ENCODE results near the gene GALM.

GALM gene

DNA sequence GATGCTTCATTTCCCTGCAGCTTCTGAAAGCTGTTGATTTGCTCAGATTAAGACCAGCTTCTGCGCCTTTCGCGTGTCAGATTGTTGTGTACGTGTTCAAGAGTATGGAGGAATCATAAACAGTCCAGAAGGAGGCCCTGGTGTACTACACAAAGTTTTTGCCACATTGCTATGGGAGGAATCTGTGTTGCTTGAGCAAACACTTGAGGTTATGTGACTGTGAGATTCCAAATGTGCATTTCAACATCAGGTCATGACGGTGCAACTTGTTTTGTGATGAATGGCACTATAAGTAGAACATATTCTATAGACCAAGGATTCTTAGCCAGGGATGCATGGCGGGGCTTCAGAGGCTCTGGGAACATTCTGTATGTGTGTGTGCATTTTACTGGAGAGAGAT is 50.3 kb downstream of the GALM start:
- H3K27ac ChIP-seq (ENCODE audit: insufficient read depth in 1 of 2, low read depth in 1 of 2, low read length in 2 of 2, poor library complexity in 1 of 2, severe bottlenecking in 2 of 2), result no peak overlapping the region
- H3K4me3 ChIP-seq (ENCODE audit: control insufficient read depth in 1 of 7, extremely low read depth in 1 of 7, insufficient read depth in 4 of 7, low read depth in 2 of 7, low read length in 6 of 7), result no peak overlapping the region
- peaks cover 0 to 7% (median 1%) of the 10 kb centered on the region in 4 experiments for H3K4me1 ChIP-seq (ENCODE audit: control extremely low read depth in 1 of 4, control insufficient read depth in 4 of 4, insufficient read depth in 4 of 4, low read length in 3 of 4)
- 100% methylated on average over 4 of the region's 6 CpGs for WGBS (ENCODE audit: insufficient coverage)
- peaks cover 0 to 3% (median 0%) of the 10 kb centered on the region in 5 experiments for H3K9me3 ChIP-seq (ENCODE audit: control extremely low read depth in 1 of 5, control insufficient read depth in 4 of 5, insufficient read depth in 2 of 5, low read depth in 1 of 5, low read length in 4 of 5)
- H3K36me3 ChIP-seq (ENCODE audit: control insufficient read depth in 4 of 4, insufficient read depth in 4 of 4, low read length in 3 of 4), result no peaks in the 10 kb centered on the region
- no peak for DNase-seq
- H3K27me3 ChIP-seq (replicated peaks in 2 of 5; ENCODE audit: control insufficient read depth in 4 of 5, insufficient read depth in 5 of 5, low read length in 4 of 5), result no peaks in the 10 kb centered on the region
- ChIA-PET CTCF (interaction anchor here (1.0 kb wide), 1 partner anchor 10 kb away, joined by 4 read pairs; no protein-coding TSS in a partner anchor), POLR2A (no interaction called here)

DNA sequence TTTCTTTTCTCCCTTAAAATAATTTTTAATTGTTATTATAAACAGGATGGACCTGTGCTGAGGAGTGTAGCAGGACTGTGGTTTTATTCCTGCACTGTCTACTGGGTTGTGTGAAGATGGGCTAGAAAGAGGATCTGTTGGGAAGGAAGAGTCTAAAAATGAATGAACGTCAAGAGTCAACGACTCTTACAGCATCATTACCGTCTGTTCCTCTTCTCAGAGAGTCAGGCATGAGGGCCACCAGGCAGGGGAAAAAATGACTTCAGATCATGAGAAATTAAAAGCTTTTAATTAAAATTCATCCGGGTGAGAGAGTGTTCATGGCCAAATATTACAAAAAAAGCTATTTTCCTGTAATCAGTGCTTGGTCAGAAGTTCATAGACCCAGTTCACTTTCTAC is 52.7 kb downstream of the GALM start:
- Histone ChIP-seq H3K4me3 (ENCODE audit: control insufficient read depth in 1 of 7, extremely low read depth in 1 of 7, insufficient read depth in 4 of 7, low read depth in 2 of 7, low read length in 6 of 7) (no peak overlapping the region), H3K27me3 (replicated peaks in 2 of 5; ENCODE audit: control insufficient read depth in 4 of 5, insufficient read depth in 5 of 5, low read length in 4 of 5) (no peaks in the 10 kb centered on the region), H3K4me1 (ENCODE audit: control extremely low read depth in 1 of 4, control insufficient read depth in 4 of 4, insufficient read depth in 4 of 4, low read length in 3 of 4) (peaks cover 7 to 24% (median 16%) of the 10 kb centered on the region in 4 experiments), H3K9me3 (ENCODE audit: control extremely low read depth in 1 of 5, control insufficient read depth in 4 of 5, insufficient read depth in 2 of 5, low read depth in 1 of 5, low read length in 4 of 5) (peaks cover 0 to 3% (median 0%) of the 10 kb centered on the region in 5 experiments), H3K27ac (ENCODE audit: insufficient read depth in 1 of 2, low read depth in 1 of 2, low read length in 2 of 2, poor library complexity in 1 of 2, severe bottlenecking in 2 of 2) (no peak overlapping the region), H3K36me3 (ENCODE audit: control insufficient read depth in 4 of 4, insufficient read depth in 4 of 4, low read length in 3 of 4) (no peaks in the 10 kb centered on the region)
- 89% methylated on average over 3 of the region's 4 CpGs for WGBS (ENCODE audit: insufficient coverage)
- CTCF ChIA-PET, result interaction anchor here (1.3 to 2.1 kb wide), 2 partner anchors 11 to 46 kb away, joined by 3 to 6 read pairs; no protein-coding TSS in a partner anchor
- POLR2A ChIA-PET, result no interaction called here
- no peak for DNase-seq

- Histone ChIP-seq H3K9me3 (ENCODE audit: control extremely low read depth in 1 of 5, control insufficient read depth in 4 of 5, insufficient read depth in 2 of 5, low read depth in 1 of 5, low read length in 4 of 5) (peaks cover 0 to 3% (median 0%) of the 10 kb centered on the region in 5 experiments), H3K27ac (ENCODE audit: insufficient read depth in 1 of 2, low read depth in 1 of 2, low read length in 2 of 2, poor library complexity in 1 of 2, severe bottlenecking in 2 of 2) (no peak overlapping the region), H3K36me3 (ENCODE audit: control insufficient read depth in 4 of 4, insufficient read depth in 4 of 4, low read length in 3 of 4) (no peaks in the 10 kb centered on the region), H3K4me1 (ENCODE audit: control extremely low read depth in 1 of 4, control insufficient read depth in 4 of 4, insufficient read depth in 4 of 4, low read length in 3 of 4) (peaks cover 7 to 24% (median 16%) of the 10 kb centered on the region in 4 experiments), H3K4me3 (ENCODE audit: control insufficient read depth in 1 of 7, extremely low read depth in 1 of 7, insufficient read depth in 4 of 7, low read depth in 2 of 7, low read length in 6 of 7) (no peak overlapping the region), H3K27me3 (replicated peaks in 2 of 5; ENCODE audit: control insufficient read depth in 4 of 5, insufficient read depth in 5 of 5, low read length in 4 of 5) (no peaks in the 10 kb centered on the region)
- no peak for DNase-seq
- WGBS (ENCODE audit: insufficient coverage), result 100% methylated on average over 3 of the region's 12 CpGs
- ChIA-PET CTCF (interaction anchor here (1.1 to 1.2 kb wide), 2 partner anchors 16 to 77 kb away, joined by 3 to 4 read pairs; no protein-coding TSS in a partner anchor), POLR2A (no interaction called here)
These were observed 53.8 kb downstream of the GALM start for GRCh38 chr2:38719706-38720105.

GRCh38 chr2:38720613-38721241 is 54.8 kb downstream of the GALM start:
- H3K4me3 ChIP-seq (ENCODE audit: control insufficient read depth in 1 of 7, extremely low read depth in 1 of 7, insufficient read depth in 4 of 7, low read depth in 2 of 7, low read length in 6 of 7), result no peak overlapping the region
- CTCF ChIA-PET, result interaction anchor here (1.0 to 2.4 kb wide), 4 partner anchors 15 to 139 kb away, joined by 3 to 14 read pairs (median 4); partner anchors contain the start of gene HNRNPLL
- H3K4me1 ChIP-seq (ENCODE audit: control extremely low read depth in 1 of 4, control insufficient read depth in 4 of 4, insufficient read depth in 4 of 4, low read length in 3 of 4), result peaks cover 7 to 24% (median 16%) of the 10 kb centered on the region in 4 experiments
- 38% methylated on average over 1 of the region's 4 CpGs for WGBS (ENCODE audit: insufficient coverage)
- H3K36me3 ChIP-seq (ENCODE audit: control insufficient read depth in 4 of 4, insufficient read depth in 4 of 4, low read length in 3 of 4), result no peaks in the 10 kb centered on the region
- peak in 2 of 3 donors; percentile 41 to 53 for DNase-seq
- no peaks in the 10 kb centered on the region for H3K27me3 ChIP-seq (replicated peaks in 2 of 5; ENCODE audit: control insufficient read depth in 4 of 5, insufficient read depth in 5 of 5, low read length in 4 of 5)
- H3K9me3 ChIP-seq (ENCODE audit: control extremely low read depth in 1 of 5, control insufficient read depth in 4 of 5, insufficient read depth in 2 of 5, low read depth in 1 of 5, low read length in 4 of 5), result peaks cover 0 to 3% (median 0%) of the 10 kb centered on the region in 5 experiments
- H3K27ac ChIP-seq (ENCODE audit: insufficient read depth in 1 of 2, low read depth in 1 of 2, low read length in 2 of 2, poor library complexity in 1 of 2, severe bottlenecking in 2 of 2), result no peak overlapping the region
- POLR2A ChIA-PET, result no interaction called here

DNA sequence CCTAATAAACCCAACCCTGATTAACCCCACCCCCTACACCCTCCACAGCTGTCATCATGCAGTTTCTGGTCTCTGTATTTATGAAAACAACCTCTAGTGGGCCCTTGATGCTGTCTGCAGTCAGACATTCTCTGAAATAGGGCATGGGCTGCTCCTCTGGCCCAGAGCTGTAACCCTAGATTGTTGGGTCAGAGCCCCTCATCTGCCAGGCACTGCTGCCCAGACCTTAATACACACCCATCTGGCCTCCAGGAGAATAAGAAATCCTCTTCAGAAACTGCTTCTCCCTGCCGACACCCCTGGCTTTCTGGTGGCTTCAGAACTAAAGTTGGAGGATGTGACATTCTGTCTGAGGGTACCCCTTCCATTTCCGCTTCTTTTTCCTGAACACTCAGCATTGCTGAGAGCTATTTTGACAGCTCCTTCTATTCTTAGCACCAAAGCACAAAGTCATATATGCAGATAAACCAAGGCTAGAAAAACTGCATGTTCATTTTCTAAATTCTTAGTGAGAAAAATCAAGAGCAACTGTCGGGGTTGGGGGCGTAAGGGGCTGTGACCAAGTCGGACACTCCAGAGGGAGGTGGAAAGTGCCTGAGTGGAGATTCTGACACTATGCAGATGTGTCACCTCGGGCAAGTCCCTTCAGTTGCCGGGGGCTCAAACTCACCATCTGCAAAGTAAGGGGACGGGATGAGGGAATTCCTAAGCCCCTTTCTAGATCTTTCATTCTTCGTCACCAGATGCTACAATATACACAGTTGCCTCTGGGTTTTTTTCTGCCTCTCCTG is 56.6 kb downstream of the GALM start:
- Histone ChIP-seq H3K4me1 (ENCODE audit: control extremely low read depth in 1 of 4, control insufficient read depth in 4 of 4, insufficient read depth in 4 of 4, low read length in 3 of 4) (peaks cover 7 to 24% (median 16%) of the 10 kb centered on the region in 4 experiments), H3K27me3 (replicated peaks in 2 of 5; ENCODE audit: control insufficient read depth in 4 of 5, insufficient read depth in 5 of 5, low read length in 4 of 5) (no peaks in the 10 kb centered on the region), H3K27ac (ENCODE audit: insufficient read depth in 1 of 2, low read depth in 1 of 2, low read length in 2 of 2, poor library complexity in 1 of 2, severe bottlenecking in 2 of 2) (no peak overlapping the region), H3K9me3 (ENCODE audit: control extremely low read depth in 1 of 5, control insufficient read depth in 4 of 5, insufficient read depth in 2 of 5, low read depth in 1 of 5, low read length in 4 of 5) (peaks cover 0 to 3% (median 0%) of the 10 kb centered on the region in 5 experiments), H3K36me3 (ENCODE audit: control insufficient read depth in 4 of 4, insufficient read depth in 4 of 4, low read length in 3 of 4) (no peaks in the 10 kb centered on the region), H3K4me3 (ENCODE audit: control insufficient read depth in 1 of 7, extremely low read depth in 1 of 7, insufficient read depth in 4 of 7, low read depth in 2 of 7, low read length in 6 of 7) (peak overlapping the region in 4 of 7 experiments; percentile 27 to 53 (median 46))
- DNase-seq, result peak; percentile 45 to 69 (median 63)
- CTCF ChIA-PET, result interaction anchor here (0.9 to 7.4 kb wide), 9 partner anchors 8 to 140 kb away, joined by 3 to 80 read pairs (median 4); partner anchors contain the start of gene HNRNPLL
- POLR2A ChIA-PET, result interaction anchor here (0.8 kb wide), 1 partner anchor 132 kb away, joined by 3 read pairs; no protein-coding TSS in a partner anchor
- 21% methylated on average over 7 of the region's 9 CpGs for WGBS (ENCODE audit: insufficient coverage)

DNA sequence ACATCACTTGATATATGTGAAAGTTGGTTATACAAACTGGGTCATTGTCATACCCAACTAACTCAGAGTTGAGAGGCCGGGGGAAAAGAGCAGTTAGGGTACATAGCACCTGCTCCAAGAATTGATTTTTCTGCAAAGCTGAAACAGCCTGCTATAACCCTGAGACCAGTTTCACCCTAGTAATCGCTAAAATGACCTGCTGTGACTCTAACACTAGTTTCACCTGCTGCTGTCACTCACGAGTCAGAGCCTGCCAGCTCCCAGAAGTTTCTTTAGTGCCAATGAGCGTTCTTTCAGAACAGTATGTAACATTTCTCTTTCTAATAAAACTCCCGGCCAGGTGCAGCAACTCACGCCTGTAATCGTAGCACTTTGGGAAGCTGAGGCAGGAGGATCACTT is 57.3 kb downstream of the GALM start:
- Histone ChIP-seq H3K27me3 (replicated peaks in 2 of 5; ENCODE audit: control insufficient read depth in 4 of 5, insufficient read depth in 5 of 5, low read length in 4 of 5) (no peaks in the 10 kb centered on the region), H3K4me3 (ENCODE audit: control insufficient read depth in 1 of 7, extremely low read depth in 1 of 7, insufficient read depth in 4 of 7, low read depth in 2 of 7, low read length in 6 of 7) (no peak overlapping the region), H3K27ac (ENCODE audit: insufficient read depth in 1 of 2, low read depth in 1 of 2, low read length in 2 of 2, poor library complexity in 1 of 2, severe bottlenecking in 2 of 2) (no peak overlapping the region), H3K4me1 (ENCODE audit: control extremely low read depth in 1 of 4, control insufficient read depth in 4 of 4, insufficient read depth in 4 of 4, low read length in 3 of 4) (peaks cover 7 to 24% (median 16%) of the 10 kb centered on the region in 4 experiments), H3K36me3 (ENCODE audit: control insufficient read depth in 4 of 4, insufficient read depth in 4 of 4, low read length in 3 of 4) (no peaks in the 10 kb centered on the region), H3K9me3 (ENCODE audit: control extremely low read depth in 1 of 5, control insufficient read depth in 4 of 5, insufficient read depth in 2 of 5, low read depth in 1 of 5, low read length in 4 of 5) (peaks cover 0 to 3% (median 0%) of the 10 kb centered on the region in 5 experiments)
- WGBS (ENCODE audit: insufficient coverage), result 88% methylated on average over 4 of the region's 7 CpGs
- ChIA-PET CTCF (interaction anchor here (0.9 to 15.7 kb wide), 9 partner anchors 9 to 144 kb away, joined by 3 to 203 read pairs (median 5); partner anchors contain the start of gene HNRNPLL), POLR2A (interaction anchor here (0.8 kb wide), 1 partner anchor 133 kb away, joined by 3 read pairs; no protein-coding TSS in a partner anchor)
- no peak for DNase-seq

All from common myeloid progenitor, CD34-positive (primary cell).